Ectodermal cell (in vitro differentiated cells): Measurements from ENCODE around the gene POLR2L.

Experiments
- H3K27ac ChIP-seq: 2 replicates; pipeline ENCODE4 v1.7.0; 2013; ENCODE audit warnings: mild to moderate bottlenecking, low read depth, low read length; ENCODE audit not compliant: insufficient read depth, poor library complexity, severe bottlenecking
- H3K27me3 ChIP-seq: 2 replicates; pipeline ENCODE4 v1.7.0; 2013; ENCODE audit warnings: mild to moderate bottlenecking, low read length; ENCODE audit not compliant: insufficient read depth, control insufficient read depth, poor library complexity, severe bottlenecking
- H3K36me3 ChIP-seq: one replicate; pipeline ENCODE4 v1.7.0; 2013; ENCODE audit warnings: low read length; ENCODE audit not compliant: control insufficient read depth, insufficient read depth
- H3K4me1 ChIP-seq: one replicate; pipeline ENCODE4 v1.7.0; 2013; ENCODE audit warnings: low read length; ENCODE audit not compliant: control insufficient read depth, insufficient read depth
- H3K4me3 ChIP-seq: 2 replicates; pipeline ENCODE4 v1.7.0; 2013; ENCODE audit warnings: low read depth, low read length, control low read depth; ENCODE audit not compliant: insufficient read depth
- H3K9me3 ChIP-seq: 2 replicates; pipeline ENCODE4 v1.7.0; 2013; ENCODE audit warnings: mild to moderate bottlenecking, low read length, moderate library complexity; ENCODE audit not compliant: control insufficient read depth
- WGBS, 2 experiments: methylation state at CpG; one replicate each; pipeline ENCODE4 v1.1.7; 2013; ENCODE audit warnings: missing lambda C conversion rate in 2 of 2; 5-methylcytosine and 5-hydroxymethylcytosine counted together

POLR2L gene

GRCh38 chr11:831961-832528 is 10.3 kb downstream of the POLR2L start:
- 37 to 39% methylated on average over 23 of the region's 23 CpGs for WGBS, 2 experiments
- Histone ChIP-seq H3K4me3 (peak overlapping the region; percentile 61), H3K36me3 (peaks cover 6% of the 10 kb centered on the region), H3K27me3 (peaks cover 56% of the 10 kb centered on the region), H3K27ac (no peak overlapping the region), H3K9me3 (no peaks in the 10 kb centered on the region), H3K4me1 (peaks cover 61% of the 10 kb centered on the region)

GRCh38 chr11:831118-831864 is 11.0 kb downstream of the POLR2L start:
- Histone ChIP-seq H3K27ac (no peak overlapping the region), H3K27me3 (peaks cover 63% of the 10 kb centered on the region), H3K4me1 (peaks cover 64% of the 10 kb centered on the region), H3K4me3 (peak overlapping the region; percentile 33), H3K36me3 (no peaks in the 10 kb centered on the region), H3K9me3 (no peaks in the 10 kb centered on the region)
- WGBS, 2 experiments = 9 to 13% methylated on average over 31 of the region's 31 CpGs

- H3K4me3 ChIP-seq = peak overlapping the region; percentile 33
- peaks cover 64% of the 10 kb centered on the region for H3K4me1 ChIP-seq
- 1% methylated on average over 78 of the region's 78 CpGs for WGBS, 2 experiments
- H3K27ac ChIP-seq = no peak overlapping the region
- peaks cover 71% of the 10 kb centered on the region for H3K27me3 ChIP-seq
- H3K36me3 ChIP-seq = no peaks in the 10 kb centered on the region
- H3K9me3 ChIP-seq = no peaks in the 10 kb centered on the region
Measured at GRCh38 chr11:830295-831117, 11.8 kb downstream of the POLR2L start.

GRCh38 chr11:829847-830294 is 12.5 kb downstream of the POLR2L start:
- Histone ChIP-seq H3K4me1 (peaks cover 62% of the 10 kb centered on the region), H3K9me3 (no peaks in the 10 kb centered on the region), H3K27ac (no peak overlapping the region), H3K4me3 (peak overlapping the region; percentile 33), H3K36me3 (peaks cover under 1% of the 10 kb centered on the region), H3K27me3 (peaks cover 72% of the 10 kb centered on the region)
- WGBS, 2 experiments = 1% methylated on average over 39 of the region's 39 CpGs

- Histone ChIP-seq H3K27ac (no peak overlapping the region), H3K4me1 (peaks cover 56% of the 10 kb centered on the region), H3K27me3 (peaks cover 72% of the 10 kb centered on the region), H3K36me3 (peaks cover 6% of the 10 kb centered on the region), H3K9me3 (no peaks in the 10 kb centered on the region), H3K4me3 (peak overlapping the region; percentile 33)
- WGBS, 2 experiments = 6 to 7% methylated on average over 40 of the region's 40 CpGs
Measured at GRCh38 chr11:829176-829846, 13.0 kb downstream of the POLR2L start.

- 45 to 47% methylated on average over 21 of the region's 21 CpGs for WGBS, 2 experiments
- H3K9me3 ChIP-seq = no peaks in the 10 kb centered on the region
- peaks cover 9% of the 10 kb centered on the region for H3K36me3 ChIP-seq
- peaks cover 72% of the 10 kb centered on the region for H3K27me3 ChIP-seq
- no peak overlapping the region for H3K27ac ChIP-seq
- H3K4me1 ChIP-seq = peaks cover 55% of the 10 kb centered on the region
- H3K4me3 ChIP-seq = no peak overlapping the region
Measured at GRCh38 chr11:828506-829175, 13.7 kb downstream of the POLR2L start.

GRCh38 chr11:827897-828192 is 14.5 kb downstream of the POLR2L start, which contains the start of gene CRACR2B:
CRACR2B (plus strand) TSS chr11:827919; CDS start chr11:828608, 689 bp downstream.
- Histone ChIP-seq H3K9me3 (no peaks in the 10 kb centered on the region), H3K4me3 (peak within 1 kb of the TSS; percentile 39), H3K27me3 (peaks cover 72% of the 10 kb centered on the region), H3K36me3 (peaks cover 9% of the 10 kb centered on the region), H3K27ac (no peak within 1 kb of the TSS), H3K4me1 (peaks cover 53% of the 10 kb centered on the region)
- WGBS, 2 experiments = 39 to 46% methylated on average over 5 of the region's 5 CpGs

- Histone ChIP-seq H3K36me3 (peaks cover 9% of the 10 kb centered on the region), H3K9me3 (no peaks in the 10 kb centered on the region), H3K27me3 (peaks cover 69% of the 10 kb centered on the region), H3K4me1 (peaks cover 51% of the 10 kb centered on the region), H3K4me3 (peak overlapping the region; percentile 39), H3K27ac (no peak overlapping the region)
- 1 to 3% methylated on average over 66 of the region's 66 CpGs for WGBS, 2 experiments
Measured at GRCh38 chr11:827146-827896, 15.0 kb downstream of the POLR2L start.

GRCh38 chr11:826836-827145 is 15.5 kb downstream of the POLR2L start:
- Histone ChIP-seq H3K9me3 (no peaks in the 10 kb centered on the region), H3K4me3 (peak overlapping the region; percentile 39), H3K27me3 (peaks cover 64% of the 10 kb centered on the region), H3K4me1 (peaks cover 45% of the 10 kb centered on the region), H3K27ac (no peak overlapping the region), H3K36me3 (peaks cover 9% of the 10 kb centered on the region)
- 4 to 5% methylated on average over 22 of the region's 22 CpGs for WGBS, 2 experiments
